ENCODE data around the gene AGFG1.

Gene AGFG1

DNA sequence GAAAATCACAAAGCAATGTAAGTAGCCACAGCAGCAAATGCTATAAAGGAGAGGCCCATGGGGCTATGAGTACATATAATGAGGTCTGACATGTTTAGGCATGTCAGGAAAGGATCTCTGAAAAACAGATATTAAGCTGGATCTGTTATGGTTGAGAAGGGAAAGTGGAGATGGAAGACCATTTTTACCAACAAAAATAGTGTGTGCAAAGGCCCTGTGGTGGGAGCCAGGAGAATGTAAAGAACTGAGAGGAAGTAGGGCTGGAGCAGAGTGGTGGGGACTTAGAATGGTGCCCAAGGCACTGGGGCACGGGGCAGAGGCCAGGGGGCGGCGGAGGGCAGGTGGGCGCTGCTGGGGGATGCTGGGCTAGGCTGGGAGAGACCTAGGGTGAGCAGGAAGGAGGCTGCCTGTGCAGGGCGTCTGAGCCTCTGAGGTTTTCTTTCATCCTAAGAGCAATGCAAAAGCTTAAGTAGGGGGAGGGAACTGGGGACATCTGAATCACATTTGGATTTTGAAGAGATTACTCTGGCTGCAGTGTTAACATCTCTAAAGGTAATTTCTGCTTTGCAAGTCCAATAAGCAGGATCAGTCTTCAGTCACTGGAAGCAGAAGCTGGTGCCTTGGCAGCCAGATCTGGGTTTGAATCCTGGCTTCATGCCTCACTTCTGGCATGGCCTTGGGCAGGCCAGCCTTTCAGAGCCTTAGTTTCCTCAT is 4.9 kb upstream of the AGFG1 start:
- H3K4me3 ChIP-seq (ENCODE audit: low read length) = no peak overlapping the region

DNA sequence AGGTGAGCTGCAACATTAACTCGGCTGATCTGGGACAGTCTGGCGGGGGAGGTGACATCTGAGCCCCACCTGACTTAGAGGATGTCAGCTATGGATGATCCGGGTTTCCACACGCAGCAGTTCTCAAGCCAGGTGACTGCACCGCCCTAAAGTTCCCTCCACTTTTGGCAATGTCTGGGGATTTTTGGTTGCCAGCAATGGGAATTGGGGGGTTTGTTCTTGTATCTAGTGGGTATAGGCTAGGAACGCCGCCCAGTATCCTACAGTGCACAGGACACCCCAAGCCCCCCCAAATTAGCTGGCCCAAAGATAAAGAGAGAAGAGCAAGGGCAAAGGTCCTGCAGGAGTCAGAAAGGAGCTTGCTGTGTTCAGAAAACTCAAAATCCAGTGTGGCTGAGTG is 544 bp upstream of the AGFG1 start:
- DNase-seq (ENCODE audit: low read depth) = no peak
- TF ChIP-seq, protein P1, sequence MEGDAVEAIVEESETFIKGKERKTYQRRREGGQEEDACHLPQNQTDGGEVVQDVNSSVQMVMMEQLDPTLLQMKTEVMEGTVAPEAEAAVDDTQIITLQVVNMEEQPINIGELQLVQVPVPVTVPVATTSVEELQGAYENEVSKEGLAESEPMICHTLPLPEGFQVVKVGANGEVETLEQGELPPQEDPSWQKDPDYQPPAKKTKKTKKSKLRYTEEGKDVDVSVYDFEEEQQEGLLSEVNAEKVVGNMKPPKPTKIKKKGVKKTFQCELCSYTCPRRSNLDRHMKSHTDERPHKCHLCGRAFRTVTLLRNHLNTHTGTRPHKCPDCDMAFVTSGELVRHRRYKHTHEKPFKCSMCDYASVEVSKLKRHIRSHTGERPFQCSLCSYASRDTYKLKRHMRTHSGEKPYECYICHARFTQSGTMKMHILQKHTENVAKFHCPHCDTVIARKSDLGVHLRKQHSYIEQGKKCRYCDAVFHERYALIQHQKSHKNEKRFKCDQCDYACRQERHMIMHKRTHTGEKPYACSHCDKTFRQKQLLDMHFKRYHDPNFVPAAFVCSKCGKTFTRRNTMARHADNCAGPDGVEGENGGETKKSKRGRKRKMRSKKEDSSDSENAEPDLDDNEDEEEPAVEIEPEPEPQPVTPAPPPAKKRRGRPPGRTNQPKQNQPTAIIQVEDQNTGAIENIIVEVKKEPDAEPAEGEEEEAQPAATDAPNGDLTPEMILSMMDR (IDR thresholded peaks at IDR 0.05; ENCODE audit: insufficient read depth, low read depth, low read length, missing control alignments) = no peak
- no peak overlapping the region for H3K4me3 ChIP-seq (ENCODE audit: low read length)

More for the DNA sequence above, 4.9 kb upstream of the AGFG1 start:
- TF ChIP-seq, protein P1 (IDR thresholded peaks at IDR 0.05; ENCODE audit: insufficient read depth, low read depth, low read length, missing control alignments) = no peak
- DNase-seq (ENCODE audit: low read depth) = peak; percentile 68

DNA sequence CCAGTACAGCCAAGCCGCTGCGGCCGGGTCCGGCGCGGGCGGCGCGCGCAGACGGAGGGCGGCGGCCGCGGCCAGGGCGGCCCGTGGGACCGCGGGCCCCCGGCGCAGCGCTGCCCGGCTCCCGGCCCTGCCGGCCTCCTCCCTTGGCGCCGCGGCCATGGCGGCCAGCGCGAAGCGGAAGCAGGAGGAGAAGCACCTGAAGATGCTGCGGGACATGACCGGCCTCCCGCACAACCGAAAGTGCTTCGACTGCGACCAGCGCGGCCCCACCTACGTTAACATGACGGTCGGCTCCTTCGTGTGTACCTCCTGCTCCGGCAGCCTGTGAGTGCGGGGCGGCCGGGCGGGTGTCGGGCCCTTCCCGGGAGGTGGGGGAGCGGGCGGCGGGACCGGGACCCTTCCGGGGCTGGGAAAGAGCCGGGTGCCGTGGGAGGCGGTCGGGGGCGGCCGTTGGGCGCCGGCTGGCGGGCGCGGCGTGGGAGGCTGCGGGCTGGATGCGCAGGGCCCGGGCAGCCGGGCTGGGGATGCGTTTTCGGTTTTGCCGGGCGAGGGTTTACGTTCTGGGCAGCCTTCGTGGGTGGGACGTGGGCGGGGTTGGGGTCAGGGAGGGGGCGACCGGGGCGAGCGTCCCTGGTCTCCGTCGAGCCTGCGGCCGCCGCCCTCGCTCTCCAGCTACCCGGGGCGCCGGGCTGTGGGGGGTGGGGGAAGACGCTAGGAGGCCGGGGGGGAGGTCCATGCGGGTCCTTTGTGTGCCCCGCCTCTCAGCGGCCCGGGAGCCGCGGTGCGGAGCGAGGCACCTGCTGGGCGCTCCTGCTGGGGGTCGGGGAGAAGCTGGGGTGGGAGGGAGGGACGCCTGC is 537 bp downstream of the AGFG1 start:
- peak; percentile 44 for DNase-seq (ENCODE audit: low read depth)
- peak overlapping the region; percentile 76 for H3K4me3 ChIP-seq (ENCODE audit: low read length)
- TF ChIP-seq, protein P1 (IDR thresholded peaks at IDR 0.05; ENCODE audit: insufficient read depth, low read depth, low read length, missing control alignments) = no peak

DNA sequence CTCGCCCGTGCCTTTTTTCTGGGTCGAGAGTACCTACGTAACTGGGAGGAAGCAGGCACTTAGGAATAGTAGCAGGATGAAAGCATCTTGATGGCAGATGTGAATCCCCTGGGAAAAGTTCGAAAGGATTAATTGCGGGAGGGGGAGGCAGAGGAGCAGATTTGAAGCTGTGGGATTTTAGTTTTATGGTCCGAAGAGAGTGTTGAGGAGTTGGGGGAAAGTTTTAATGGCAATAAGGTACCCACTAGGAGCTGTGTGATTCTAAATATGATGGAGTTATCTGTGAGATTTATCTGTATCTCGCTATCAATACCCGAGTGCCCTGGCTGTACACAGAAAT is 1.1 kb downstream of the AGFG1 start:
- TF ChIP-seq, protein P1 (IDR thresholded peaks at IDR 0.05; ENCODE audit: insufficient read depth, low read depth, low read length, missing control alignments) = no peak
- no peak for DNase-seq (ENCODE audit: low read depth)
- H3K4me3 ChIP-seq (ENCODE audit: low read length) = peak overlapping the region; percentile 76

DNA sequence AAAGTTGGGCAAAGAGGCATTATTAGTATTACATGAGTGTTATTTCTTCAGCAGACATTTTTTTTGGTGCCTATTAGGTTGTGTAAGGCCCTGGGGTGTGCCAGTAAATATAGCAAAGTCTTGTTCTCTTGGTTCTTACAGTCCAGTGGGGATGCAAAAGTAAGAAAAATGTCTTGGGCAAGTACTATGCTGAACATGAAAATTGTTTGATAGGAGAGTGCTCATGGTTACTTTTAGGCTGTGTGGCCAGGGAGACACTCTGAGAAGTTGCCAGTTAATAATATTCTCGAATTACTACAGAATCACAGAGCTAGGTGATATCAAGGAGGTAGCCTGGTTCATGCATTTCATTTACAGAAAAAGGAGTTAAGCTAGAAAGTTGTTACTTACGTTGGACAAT is 1.9 kb downstream of the AGFG1 start:
- TF ChIP-seq, protein P1 (IDR thresholded peaks at IDR 0.05; ENCODE audit: insufficient read depth, low read depth, low read length, missing control alignments) = no peak
- DNase-seq (ENCODE audit: low read depth) = peak; percentile 19
- H3K4me3 ChIP-seq (ENCODE audit: low read length) = peak overlapping the region; percentile 76

DNA sequence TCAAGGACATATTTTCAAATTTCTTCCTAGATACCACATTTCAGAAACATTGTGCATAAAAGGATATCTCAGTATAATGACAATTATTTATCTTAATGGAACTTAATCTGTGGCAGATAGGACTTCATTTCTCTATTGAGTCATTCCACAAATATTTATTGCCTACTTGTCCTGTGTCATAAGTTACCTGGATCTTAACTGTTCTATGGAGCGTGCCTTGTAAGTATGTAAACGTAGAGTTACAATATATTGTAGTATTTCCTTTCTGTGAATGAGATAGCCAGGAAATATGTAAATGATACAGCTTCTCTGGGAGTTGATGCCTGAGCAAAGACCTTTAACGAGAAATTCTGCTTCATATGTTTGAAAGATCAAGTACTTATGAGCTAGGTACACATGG is 2.5 kb downstream of the AGFG1 start:
- peak overlapping the region; percentile 5 for H3K4me3 ChIP-seq (ENCODE audit: low read length)
- TF ChIP-seq, protein P1 (IDR thresholded peaks at IDR 0.05; ENCODE audit: insufficient read depth, low read depth, low read length, missing control alignments) = no peak
- DNase-seq (ENCODE audit: low read depth) = peak; percentile 47

Data from epithelial cell of esophagus (primary cell).